GM12872 (cell line): ENCODE measurements around the gene PTPRN2.

Experiments
- TF ChIP-seq, protein P1 (sequence below): IDR thresholded peaks from 3 replicates; pipeline ENCODE4 v1.5.1; 2011; ENCODE audit warnings: low read depth, mild to moderate bottlenecking, low read length, moderate library complexity; ENCODE audit not compliant: insufficient read depth

The PTPRN2 gene

DNA sequence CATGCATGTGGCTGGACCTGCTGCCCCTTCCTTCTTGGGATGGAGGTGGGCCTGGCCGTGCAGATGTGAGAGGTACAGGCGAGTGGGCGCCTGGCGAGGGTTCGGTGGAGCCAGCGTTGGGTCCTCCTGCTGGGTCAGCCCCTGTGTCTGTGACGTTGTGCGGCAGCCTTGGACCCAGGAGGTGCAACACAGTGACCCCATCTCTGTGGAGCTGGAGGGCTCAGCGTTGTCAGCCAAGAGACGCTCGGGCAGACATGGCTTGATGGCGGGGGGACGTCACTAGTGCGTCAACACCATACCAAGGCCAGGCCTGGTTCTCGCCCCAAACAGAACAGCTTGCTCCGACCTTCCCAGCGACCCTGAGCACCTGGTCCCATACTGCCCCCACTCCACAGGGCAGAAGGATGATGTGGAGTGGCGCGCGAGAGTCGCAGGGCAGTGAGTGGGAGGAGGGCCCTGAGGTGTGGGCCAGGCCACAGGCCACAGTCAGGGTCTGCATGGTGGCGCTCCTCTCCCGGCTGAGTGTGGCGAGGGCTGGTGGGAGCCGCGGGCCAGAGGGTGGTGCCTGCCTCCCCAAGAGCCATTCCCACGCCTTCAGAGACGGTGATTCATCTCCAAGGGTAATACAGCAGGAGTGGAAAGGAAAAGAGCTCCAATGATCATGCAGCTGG is 1066.4 kb downstream of the PTPRN2 start:
- TF ChIP-seq, protein P1, sequence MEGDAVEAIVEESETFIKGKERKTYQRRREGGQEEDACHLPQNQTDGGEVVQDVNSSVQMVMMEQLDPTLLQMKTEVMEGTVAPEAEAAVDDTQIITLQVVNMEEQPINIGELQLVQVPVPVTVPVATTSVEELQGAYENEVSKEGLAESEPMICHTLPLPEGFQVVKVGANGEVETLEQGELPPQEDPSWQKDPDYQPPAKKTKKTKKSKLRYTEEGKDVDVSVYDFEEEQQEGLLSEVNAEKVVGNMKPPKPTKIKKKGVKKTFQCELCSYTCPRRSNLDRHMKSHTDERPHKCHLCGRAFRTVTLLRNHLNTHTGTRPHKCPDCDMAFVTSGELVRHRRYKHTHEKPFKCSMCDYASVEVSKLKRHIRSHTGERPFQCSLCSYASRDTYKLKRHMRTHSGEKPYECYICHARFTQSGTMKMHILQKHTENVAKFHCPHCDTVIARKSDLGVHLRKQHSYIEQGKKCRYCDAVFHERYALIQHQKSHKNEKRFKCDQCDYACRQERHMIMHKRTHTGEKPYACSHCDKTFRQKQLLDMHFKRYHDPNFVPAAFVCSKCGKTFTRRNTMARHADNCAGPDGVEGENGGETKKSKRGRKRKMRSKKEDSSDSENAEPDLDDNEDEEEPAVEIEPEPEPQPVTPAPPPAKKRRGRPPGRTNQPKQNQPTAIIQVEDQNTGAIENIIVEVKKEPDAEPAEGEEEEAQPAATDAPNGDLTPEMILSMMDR, result no peak

GRCh38 chr7:157520249-157520648 is 1067.4 kb downstream of the PTPRN2 start:
- TF ChIP-seq, protein P1, result no peak

DNA sequence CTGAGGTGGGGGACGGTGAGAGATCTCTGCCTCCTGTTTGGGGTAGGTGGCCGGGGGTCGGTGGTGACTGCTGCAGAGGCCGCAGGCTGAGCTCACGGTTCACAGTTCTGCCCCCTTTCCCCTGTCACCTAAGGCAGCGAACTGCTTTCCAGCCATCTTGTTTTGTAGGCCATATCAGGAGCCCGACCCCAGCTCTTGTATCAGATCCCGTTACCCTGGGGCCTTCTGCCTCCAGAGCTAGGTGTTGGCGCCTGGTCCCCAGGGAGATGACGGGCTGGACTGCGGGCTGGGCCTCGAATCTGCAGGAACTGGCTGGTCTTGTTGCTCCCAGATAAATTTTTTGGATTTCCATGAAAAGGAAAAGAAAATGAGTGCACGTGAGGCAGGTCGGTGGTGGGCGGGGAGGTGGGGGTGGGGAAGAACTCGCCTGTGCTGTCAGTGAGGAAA is 1067.8 kb downstream of the PTPRN2 start:
- TF ChIP-seq, protein P1, result no peak

DNA sequence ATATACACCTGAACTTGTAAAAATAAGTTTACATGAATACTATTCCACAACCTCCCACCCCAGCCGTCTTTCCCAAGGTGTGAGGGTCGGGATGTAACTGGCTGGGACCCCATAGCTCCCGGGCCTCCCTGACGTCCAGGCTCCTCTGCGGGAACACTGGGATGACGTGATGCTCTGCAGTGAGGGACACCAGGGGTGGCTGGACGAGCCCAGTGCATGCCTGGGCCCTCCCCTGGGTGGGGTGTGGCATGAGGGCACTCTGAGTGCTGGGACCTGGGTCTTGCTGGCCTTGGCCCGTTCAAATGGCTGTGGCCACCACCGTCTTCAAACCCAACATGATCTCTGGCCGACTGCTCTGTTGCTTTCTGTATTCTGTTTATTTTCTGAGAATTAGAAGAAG is 1068.4 kb downstream of the PTPRN2 start:
- TF ChIP-seq, protein P1, result no peak

DNA sequence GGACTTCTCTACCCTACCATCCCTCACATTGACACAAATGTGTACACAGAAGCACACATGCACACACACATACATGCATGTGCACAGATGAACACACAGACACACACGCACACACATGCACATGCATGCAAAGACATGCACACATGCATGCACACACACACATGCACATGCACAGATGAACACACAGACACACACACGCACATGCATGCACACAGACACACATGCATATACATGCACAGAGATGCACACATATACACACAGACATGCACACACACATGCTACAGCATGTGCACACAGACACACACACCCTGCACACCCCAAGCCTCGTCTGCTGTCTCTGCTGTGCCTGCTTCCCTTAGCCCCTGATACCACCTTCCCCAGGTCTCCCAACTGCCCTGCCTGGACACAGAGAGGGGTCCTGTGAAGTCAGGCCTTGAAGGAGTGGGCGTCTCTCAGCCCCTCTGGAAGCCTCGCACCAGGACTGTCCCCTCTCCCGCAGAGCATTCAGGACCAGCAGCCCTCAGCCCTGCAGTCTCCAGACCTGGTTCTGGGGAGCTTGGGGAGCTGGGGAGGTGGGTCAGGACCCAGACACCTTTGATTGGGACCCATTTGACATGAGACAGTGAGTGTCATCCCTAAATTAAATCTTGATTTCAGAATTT is 1069.0 kb downstream of the PTPRN2 start:
- TF ChIP-seq, protein P1, result no peak

- TF ChIP-seq, protein P1, result no peak
These were observed 1069.7 kb downstream of the PTPRN2 start for GRCh38 chr7:157517782-157518513.
